Measurements from ENCODE around the gene ASB4.
A peak's percentile ranks its signal among the peaks of the same experiment; 100 is the strongest.
"Not testable (repeated sequence)": the region's sequence is repeated elsewhere in the genome, so short reads cannot be mapped to it uniquely, and the experiment has no call there.

The ASB4 gene

DNA sequence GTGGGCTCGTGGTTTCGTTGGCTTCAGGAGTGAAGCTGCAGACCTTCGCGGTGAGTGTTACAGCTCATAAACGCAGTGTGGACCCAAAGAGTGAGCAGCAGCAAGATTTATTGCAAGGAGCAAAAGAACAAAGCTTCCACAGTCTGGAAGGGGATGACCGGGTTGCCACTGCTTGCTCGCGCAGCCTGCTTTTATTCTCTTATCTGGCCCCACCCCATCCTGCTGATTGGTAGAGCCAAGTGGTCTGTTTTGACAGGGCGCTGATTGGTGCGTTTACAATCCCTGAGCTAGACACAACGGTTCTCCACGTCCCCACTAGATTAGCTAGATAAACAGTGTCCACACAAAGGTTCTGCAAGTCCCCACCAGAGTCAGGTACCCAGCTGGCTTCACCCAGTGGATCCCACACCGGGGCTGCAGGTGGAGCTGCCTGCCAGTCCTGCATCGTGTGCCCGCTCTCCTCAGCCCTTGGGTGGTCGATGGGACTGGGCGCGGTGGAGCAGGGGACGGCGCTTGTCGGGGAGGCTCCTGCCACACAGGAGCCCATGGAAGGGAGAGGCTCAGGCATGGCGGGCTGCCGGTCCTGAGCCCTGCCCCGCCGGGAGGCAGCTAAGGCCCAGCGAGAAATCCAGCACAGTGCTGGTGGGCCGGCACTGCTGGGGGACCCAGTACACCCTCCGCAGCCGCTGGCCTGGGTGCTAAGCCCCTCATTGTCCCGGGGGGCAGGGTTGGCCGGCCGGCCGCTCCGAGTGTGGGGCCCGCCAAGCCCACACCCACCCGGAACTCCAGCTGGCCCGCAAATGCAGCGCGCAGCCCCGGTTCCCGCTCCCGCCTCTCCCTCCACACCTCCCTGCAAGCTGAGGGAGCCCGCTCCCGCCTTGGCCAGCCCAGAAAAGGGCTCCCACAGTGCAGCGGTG, 66.5 kb downstream of the ASB4 start:
- DNase-seq: not testable (repeated sequence)

DNA sequence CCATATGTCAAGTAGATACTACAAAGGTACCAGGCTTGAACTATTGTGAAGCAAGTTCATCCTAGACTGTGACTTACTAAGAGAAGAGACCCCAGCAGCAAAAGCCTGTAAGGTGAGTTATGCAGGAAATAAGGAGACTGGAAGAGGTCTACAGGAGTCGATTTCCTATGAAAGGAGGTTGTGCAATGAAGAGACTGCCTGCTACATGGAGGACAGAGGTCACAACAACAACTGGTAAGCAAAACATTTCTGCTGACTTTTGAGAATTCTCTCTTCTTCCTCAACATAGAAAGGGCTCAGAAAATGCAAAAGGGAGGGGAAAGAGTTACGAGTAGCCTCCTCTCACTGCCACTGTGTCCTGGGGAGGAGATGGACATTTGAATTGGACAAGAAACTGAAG, 68.2 kb downstream of the ASB4 start:
- no peak for DNase-seq

DNA sequence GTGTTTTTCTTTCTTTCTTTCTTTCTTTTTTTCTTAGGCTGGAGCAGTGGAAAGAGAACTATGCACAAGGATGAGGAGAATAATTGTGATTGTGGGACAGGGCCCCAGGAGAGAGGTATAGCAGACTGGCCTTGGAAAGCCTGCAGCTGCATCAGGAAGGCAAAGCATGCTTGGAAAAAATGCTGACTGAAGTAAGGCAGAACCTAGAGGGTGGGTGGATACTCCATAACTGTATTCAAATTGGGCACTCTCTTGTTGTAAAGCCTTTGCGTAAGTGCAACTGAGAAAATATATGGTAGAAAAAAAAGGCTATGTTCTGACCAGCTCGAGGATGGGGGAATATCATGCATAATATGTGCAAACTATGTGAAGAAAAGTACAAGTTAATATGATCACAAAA, 71.0 kb downstream of the ASB4 start:
- DNase-seq: no peak

DNA sequence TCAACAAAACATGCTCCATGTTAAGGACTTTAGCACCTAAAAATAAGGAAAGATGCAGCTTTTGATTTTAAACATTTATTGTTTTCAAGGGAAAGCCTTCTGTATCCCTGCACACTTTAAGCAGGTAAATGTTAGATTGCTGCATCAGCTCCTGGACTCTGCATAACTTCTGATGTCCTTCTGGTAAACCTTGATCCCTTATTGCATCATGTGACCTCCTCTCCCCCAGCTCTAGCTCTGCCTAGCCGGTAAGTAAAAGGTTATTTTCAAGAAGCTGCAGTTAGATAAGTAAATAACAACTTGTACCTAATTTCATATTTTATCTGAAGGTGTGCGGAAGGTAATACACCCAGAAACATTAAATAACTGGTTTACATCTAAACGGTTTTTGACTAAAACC, 73.1 kb downstream of the ASB4 start:
- no peak for DNase-seq

DNA sequence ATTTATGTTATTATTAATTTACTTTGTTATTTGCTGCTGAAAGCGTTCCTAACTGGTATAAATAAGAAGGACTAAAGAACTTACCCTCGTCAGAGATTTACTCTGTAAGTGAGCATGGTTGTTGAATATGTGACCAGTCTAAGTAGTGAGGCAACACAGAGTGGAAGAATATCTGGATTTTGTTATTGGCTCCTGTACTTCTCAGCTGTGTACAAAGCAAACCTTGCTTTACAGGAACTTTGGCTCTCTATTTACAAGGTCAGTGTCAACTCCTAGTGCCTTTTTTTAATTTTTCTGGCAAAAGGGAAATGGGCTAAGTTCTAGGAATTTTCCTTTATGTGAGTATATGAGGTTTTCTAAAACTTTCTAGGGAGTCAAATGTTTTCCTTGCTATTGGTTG, 74.9 kb downstream of the ASB4 start:
- no peak for DNase-seq

DNA sequence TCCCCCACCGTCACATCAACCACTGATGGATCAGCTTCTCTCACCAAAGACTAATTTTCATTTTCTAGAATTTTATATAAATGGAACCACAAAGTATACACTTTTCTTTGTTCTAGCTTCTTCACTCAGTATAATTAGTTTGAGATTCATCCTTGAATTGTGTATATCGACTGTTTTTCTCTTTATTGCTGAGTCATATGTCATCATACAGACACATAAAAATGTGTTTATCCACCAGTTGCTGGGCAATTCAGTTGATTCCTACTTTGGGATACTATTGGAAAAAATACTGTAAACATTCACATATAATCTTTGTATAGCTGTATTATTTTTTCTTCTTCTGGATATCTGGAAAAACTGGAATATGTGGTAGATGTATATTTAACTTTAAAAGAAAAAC, 84.0 kb downstream of the ASB4 start:
- DNase-seq: no peak

DNA sequence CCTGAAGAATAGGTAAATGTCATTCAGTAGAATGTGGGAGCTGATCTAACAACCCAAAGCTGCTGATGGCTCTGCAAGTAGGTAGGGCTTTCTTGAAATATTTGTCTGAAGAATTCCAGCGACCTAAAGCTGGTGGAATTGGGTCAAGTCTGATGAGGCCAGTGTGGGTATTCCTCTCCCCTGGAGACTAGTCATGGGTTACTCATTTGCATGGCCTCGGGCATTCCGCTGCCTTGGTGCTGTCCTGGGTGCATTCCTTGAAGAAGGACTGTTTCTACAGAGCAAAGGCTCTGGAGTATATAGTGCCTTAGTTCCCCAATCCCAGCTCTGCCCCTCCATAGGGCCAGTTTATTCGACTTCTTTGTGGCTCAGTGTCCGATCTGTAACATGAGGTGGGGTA, 91.4 kb downstream of the ASB4 start:
- peak; percentile 9 for DNase-seq

DNA sequence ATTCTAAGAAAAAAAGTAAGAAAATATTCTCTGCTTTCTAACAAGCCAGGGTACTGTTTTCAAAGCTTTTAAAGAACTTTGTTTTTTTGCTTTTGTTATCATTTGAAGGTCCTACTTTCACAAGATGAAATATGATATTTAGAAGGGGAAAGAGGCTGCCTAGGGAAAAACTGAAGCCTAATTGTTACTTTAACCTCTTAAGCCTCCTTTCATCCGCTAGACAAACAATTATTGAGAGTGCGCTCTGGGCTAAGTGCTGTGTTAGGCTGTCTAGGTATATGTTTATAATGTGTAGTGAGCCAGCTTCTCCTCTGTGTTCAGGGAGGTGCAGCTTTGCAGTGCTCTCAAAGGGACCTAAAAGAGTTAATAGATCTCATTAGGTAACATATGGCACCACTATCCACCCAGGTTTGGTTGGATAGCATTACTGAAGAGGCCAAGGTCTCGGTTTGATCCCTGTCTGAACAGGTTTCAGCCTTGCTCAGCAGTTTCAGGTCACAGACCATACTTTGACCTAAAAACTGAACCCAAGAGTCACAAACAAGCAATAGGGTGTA, 92.6 kb downstream of the ASB4 start:
- DNase-seq: no peak

DNA sequence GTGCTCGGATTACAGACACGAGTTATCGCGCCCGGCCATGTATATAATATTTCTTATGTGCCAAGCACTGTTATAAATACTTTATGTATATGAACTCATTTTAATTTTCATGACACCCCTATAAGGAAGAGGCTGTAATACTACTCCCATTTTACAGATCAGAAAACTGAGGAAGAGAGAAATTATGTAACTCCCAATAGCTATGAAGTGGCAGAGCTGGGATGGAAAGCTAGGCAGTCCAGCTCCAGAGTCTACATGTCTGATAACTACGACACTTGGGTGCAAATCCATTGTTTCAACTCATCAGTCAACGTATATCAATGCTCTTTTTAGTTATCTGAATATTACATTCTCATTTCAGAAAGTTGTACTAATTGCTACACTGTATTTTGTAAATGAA, 93.6 kb downstream of the ASB4 start:
- no peak for DNase-seq

DNA sequence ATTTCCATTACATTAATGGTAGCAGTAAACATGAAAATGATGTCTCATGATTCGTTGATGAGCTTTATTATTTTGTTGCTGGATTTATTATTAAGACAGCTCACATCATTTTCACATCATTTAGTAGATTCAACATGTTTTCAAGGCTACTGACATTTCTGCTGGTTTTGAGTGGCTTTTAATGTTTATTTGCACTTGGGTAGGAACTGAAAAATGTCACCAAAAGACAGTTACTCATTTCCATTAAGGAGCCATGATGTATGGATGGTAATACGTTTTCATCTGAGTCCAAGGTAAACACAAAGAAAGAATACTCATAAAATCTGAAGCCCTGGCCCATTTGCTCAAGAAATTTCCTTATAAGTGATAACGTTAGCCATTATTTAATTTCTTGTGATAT, 95.7 kb downstream of the ASB4 start:
- no peak for DNase-seq

DNA sequence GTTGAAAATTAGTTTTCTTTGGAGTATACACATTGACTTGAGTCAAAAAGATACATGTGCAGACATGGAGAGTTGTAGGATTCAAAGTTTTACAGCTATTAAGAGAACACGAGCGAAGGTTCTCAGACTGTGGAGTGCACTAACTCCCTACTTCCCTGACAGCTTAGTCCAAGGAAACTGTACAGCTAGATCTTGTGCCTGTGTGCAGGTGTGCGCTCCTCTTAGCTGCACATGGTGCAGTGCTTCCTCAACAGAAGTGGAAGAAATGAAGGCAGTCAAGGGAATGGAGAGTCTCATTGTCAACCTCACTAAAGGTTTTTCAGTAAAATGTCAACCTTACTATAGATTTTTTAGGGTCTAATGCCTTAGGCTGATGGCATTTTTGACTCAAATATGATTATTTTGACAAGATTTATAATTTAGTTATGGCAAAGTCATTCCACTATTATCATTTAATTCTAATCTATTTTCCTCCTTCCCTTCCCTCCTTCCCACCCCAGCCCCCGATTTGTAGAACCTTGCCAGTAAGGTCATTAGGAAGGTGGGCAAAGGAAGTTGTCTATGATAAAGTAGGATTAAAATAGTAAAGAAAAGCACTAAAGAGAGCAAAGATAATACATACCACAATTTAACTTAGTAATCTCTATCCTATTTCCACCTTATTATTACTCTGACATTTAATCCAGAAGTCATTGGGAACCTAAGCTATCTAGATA, 97.0 kb downstream of the ASB4 start:
- DNase-seq: no peak

DNA sequence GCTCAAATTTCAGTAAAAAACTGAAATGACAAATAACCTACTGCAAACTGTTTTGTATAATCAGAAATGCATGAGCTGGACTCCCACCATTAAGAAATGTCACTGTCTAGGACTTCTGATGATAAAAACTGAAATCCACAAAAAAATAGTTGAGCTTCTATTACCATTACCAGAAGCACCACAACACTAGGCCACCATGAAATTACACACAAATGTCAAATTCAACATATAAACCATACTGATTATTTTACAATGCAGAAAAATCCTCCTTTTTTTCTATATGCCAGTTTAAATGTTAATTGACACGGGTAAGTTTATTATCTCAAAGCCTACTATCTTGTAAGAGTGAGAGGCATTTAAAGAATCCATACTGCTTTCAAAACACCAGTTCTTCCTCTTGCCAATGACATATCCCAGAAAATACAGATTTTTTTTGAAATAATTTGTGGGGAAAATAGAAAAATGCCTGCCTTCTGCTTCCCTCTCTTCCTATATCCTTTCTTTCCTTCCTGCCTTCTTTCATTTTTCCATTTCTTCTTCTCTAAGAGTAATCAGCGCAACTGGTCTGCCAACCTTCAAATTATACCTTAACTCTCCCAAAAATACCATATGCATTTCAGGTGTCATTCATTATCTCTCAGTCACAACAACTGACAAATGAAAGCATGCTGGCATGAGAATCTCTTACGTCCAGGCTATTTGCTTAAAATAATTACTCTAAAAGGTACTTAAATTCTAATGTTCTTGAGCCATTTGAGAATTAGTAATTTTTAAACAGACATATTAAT, 98.3 kb downstream of the ASB4 start:
- no peak for DNase-seq

DNA sequence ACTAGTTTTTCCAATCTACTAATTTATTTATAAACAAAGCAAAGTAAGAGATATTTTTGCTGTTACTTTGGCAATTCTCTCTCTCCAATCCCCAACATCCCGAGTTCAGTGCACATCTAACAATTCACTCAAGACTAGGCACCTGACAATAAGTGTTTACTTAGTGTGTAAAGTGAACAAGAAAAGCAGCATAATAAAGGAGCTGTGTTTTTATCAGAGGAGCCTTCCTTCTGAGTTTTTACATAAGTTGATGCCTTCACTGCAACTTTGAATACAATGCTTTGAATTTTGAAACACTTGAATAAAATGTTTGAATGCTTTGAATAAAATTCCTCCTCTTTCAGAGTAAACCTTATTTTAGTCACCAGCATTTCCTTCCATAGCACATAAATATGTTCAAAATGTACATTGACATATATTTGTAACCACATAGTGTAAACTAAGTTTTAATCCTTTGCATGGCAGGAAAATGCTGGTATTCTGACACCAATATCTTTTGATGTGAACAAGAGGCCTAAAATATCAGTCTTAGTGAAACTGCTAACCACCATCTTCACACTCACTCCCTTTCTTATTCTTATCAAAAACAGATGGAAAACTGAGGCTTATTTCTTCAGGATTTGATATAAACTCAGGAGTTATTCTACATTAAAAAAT, 99.2 kb downstream of the ASB4 start:
- DNase-seq: no peak

DNA sequence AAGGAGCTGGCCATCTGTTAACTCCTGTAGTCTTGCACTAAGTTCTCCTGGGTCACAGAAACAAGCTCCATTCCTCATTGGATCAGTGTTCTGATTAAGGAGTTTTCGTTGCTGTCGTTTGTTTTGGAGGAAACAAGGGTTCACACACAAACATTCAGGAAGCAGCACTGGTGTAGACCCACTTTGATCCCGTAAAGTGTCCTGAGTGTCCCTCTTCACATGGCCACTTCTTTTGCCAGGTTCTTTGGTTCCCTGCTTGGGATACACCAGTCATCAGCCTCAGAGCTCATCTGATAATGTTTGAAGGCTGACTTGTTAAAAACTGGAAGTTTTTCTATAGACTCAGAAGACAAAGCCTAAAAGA, 99.7 kb downstream of the ASB4 start:
- DNase-seq: no peak

DNA sequence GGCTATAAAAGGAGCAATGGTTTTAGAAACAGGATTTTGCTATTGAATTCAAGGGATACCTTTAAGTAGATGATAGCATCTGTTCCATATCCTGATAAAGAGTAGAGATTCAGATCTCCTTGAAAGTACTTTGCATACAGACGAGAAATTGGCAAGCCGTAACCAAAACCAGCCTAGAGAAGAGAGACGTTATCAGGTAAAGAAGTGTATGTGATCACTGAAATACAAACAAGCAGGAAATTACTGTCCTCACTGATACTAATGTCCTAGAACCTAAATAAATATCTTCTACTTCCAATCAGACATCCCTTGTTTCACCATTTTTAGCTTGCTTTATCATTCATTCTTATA, 101.2 kb downstream of the ASB4 start:
- no peak for DNase-seq

DNA sequence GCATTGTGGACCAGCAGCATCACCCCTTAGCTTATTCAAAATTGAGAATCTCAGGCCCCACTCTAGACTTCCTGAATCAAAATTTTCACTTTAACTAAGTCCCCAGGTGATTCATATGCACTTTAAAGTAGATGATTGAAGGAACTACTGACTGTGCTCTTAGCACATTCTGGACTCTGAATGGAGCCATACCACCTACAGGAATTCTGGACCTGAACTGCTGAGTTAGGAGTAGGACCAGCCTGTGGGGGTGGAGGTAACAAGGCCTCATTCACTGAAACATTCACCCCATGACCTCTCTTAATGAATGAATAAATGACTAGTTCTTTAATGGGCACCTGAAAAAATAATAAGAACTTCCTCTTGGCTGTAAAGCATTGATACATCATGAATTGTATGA, 103.3 kb downstream of the ASB4 start:
- no peak for DNase-seq

DNA sequence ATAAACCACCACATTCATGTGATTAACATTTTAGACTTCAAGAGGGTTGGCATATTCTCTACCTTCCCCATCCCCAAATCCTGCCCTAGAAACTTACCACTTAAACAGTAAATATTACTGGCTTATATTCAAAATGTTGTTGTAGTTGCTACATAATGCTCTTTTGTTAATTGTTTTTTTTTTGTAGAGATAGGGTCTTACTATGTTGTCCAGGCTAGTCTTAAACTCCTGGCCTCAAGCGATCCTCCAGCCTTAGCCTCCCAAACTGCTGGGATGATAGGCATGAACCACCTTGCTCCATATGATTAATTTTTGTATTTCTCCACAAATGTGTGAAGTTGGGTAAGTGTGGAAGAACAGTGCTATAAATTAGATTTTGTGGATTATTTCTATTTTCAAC, 104.0 kb downstream of the ASB4 start:
- no peak for DNase-seq
